ENCODE data around the gene FGFR2.

- TF ChIP-seq EP300 (IDR thresholded peaks at IDR 0.05; ENCODE audit: borderline replicate concordance in 1 of 2, low read depth in 1 of 2, low read length in 1 of 2) (no peak), CTCF (IDR thresholded peaks at IDR 0.05) (no peak), REST (IDR thresholded peaks at IDR 0.05; ENCODE audit: low read depth, low read length) (no peak), TAF1 (IDR thresholded peaks at IDR 0.05; ENCODE audit: borderline replicate concordance, low read depth, low read length) (no peak), JUND (IDR thresholded peaks at IDR 0.05) (no peak), RCOR1 (IDR thresholded peaks at IDR 0.05; ENCODE audit: low read length) (no peak), SMC3 (IDR thresholded peaks at IDR 0.05; ENCODE audit: low read depth, low read length) (no peak), USF2 (IDR thresholded peaks at IDR 0.05; ENCODE audit: borderline replicate concordance, low read depth, low read length) (no peak), PBX3 (IDR thresholded peaks at IDR 0.05) (no peak), POLR2AphosphoS5 (IDR thresholded peaks at IDR 0.05; ENCODE audit: low read depth, low read length) (no peak)
Measured at GRCh38 chr10:121444520-121445165, 153.6 kb downstream of the FGFR2 start.

Data from SK-N-SH (cell line).